ENCODE measurements around the gene RREB1.

Gene RREB1, protein sequence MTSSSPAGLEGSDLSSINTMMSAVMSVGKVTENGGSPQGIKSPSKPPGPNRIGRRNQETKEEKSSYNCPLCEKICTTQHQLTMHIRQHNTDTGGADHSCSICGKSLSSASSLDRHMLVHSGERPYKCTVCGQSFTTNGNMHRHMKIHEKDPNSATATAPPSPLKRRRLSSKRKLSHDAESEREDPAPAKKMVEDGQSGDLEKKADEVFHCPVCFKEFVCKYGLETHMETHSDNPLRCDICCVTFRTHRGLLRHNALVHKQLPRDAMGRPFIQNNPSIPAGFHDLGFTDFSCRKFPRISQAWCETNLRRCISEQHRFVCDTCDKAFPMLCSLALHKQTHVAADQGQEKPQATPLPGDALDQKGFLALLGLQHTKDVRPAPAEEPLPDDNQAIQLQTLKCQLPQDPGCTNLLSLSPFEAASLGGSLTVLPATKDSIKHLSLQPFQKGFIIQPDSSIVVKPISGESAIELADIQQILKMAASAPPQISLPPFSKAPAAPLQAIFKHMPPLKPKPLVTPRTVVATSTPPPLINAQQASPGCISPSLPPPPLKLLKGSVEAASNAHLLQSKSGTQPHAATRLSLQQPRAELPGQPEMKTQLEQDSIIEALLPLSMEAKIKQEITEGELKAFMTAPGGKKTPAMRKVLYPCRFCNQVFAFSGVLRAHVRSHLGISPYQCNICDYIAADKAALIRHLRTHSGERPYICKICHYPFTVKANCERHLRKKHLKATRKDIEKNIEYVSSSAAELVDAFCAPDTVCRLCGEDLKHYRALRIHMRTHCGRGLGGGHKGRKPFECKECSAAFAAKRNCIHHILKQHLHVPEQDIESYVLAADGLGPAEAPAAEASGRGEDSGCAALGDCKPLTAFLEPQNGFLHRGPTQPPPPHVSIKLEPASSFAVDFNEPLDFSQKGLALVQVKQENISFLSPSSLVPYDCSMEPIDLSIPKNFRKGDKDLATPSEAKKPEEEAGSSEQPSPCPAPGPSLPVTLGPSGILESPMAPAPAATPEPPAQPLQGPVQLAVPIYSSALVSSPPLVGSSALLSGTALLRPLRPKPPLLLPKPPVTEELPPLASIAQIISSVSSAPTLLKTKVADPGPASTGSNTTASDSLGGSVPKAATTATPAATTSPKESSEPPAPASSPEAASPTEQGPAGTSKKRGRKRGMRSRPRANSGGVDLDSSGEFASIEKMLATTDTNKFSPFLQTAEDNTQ (N-terminal part only)

DNA sequence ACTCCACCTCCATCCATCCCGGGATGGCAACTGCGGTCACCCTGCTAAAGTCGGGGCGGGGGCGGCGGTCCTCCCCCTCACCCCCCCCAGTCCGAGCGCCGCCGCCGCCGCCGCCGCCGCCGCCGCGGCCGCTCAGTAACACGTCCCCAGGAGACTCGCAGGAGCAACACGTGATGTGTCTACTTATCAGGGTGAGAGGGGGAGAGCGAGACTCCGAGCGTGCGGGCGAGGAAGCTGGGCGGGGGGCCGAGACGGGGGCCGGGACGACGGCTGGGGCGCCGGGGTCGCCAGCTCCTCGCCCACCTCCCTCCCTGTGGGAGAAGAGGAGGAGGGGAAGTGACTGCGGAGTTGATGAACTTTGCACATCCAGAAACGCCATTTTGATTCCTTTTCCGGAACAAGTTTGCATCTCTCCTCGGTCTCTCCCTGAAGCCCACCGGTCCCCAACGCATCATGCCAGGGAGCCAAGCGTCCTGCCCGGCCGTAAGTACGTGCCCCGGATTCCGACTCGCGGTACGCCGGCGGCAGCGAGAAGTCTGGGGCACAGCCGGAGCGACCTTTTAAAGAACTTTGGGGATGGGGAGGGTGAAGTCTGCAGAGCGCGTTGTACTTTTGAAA, at the start of gene RREB1:
TSS of gene RREB1 (plus strand) at position 384 of the 618 bp plus-strand sequence. CDS start 73,951 bp downstream, outside the sequence.
- no peak for DNase-seq

DNA sequence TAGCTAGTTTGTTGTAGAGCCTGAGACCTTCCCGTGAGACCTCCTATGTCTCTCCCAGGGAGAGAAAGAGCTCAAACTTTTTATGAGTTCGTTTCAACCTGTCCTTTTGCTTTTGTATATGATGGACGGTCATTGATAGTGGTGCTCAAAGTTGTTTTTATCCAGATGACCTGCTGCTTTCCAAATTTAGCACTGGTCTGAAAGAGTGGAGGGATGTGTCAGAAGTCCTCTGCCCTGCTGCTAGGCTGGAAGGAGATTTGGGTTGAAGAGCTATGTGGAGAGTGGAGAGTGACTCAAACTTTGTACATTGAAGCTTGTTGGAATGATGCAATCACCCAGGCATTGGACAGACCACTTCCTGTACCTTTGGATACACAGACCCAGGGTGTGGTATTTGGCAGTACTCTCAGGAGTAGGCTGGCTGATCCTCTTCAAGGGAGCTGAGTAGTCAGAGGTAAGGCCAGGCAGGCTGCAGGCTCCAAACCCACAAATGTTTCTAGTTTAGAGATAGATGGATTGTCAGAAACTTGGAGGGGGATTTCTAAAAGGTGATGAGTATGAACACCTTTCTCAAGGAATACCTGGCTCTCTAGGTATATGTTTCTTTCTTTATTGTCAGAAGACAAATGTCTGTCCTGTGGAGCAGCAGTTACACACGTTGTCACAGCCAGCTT, 49.4 kb upstream of the RREB1 start:
- DNase-seq, result no peak

DNA sequence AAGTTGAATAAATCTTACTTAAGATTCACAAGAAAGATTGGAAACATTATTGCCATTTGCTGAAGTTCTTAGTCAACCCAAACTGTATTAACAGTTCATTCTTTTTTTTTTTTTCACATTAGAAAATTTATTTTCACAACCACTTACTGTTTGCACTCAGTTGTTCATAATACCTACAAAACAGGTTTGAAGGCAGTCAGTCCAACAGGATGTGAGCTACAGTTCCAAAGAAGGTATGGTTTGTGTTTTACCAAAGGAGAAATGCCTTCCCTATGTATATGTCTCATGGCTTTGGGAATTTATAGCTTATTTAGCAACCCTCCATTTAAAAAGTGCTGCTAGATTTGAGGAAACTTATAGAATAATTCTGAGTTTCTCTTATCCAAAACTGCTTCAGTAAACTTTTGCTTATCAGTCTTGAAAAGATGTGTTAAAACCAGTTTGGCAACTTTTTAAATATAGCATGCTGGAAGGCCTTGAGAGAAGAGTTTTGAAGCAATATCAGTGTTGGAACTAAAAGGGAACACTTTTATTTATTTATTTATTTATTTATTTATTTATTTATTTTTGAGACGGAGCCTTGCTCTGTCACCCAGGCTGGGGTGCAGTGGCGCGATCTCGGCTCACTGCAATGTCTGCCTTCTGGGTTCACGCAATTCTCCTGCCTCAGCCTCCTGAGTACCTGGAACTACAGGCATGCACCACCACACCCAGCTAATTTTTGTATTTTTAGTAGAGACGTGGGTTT, 46.8 kb upstream of the RREB1 start:
- no peak for DNase-seq

DNA sequence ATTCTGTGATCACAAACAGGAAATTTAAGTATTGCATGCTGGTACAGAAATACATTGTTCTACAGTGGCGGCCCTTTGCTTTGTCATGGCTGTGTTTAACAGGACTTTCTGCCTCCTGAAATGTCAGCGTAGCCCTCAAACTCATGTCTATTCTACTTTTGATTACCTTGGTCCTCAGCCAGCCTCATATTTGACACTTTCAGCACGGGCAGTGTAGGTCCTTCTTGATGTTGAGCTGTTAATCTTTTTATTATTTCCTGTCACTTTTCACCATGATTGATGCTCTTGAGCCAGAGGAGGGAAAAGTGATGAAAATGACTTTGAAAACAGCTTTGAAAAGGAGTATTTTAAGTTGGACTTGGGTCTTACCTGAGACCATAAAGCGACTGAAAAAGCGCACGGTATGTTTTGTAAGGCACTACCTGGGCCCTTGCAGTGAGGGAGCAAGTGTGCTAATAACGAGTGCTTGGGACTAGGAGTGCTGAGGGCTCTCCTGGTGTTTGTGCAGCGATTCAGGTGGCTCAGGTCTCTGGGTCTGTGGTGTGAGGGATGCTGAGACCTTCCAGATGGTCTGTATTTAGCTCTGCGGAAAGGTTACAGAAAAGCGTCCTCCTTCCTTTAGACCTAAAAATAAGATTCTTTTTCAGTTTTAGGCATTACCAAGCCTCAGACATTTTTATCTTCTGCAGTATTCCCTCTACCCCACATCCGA, 45.2 kb upstream of the RREB1 start:
- no peak for DNase-seq

DNA sequence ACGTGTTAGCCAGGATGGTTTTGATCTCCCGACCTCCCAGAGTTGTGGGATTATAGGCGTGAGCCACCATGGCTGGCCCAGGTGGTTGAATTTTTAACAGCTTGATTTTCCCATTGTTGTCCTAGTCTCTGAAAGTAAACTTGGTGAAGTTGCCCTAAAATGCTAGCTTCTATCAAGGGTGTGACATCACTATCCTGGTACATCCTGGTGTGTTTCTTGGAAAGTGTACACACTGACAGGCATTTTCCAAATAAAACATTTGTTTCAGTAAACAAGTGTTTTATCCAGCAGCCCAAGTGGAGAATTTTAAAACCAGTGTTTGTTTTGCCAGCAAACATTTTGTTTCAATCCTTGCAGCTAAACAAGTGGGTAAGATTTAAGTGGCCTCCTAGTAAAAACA, 40.5 kb upstream of the RREB1 start:
- DNase-seq, result no peak

DNA sequence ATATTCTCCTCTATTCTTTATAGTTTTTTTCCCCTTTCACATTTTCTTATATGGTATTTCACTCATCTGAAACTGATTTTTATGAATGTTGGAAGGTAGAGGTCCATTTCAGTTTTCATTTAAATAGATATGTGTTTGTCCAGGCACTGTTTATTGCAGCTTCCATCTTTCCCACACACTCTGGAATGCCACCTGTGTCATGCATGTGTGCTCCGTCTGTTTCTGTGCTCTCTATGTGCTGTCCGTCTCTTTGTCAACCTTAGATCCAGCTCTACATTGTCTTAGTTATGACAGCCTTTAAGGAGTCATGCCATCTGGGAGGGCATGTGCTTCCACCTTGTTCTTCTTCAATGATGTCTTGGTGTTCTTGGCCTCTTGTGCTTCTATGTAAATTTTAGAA, 36.4 kb upstream of the RREB1 start:
- no peak for DNase-seq

DNA sequence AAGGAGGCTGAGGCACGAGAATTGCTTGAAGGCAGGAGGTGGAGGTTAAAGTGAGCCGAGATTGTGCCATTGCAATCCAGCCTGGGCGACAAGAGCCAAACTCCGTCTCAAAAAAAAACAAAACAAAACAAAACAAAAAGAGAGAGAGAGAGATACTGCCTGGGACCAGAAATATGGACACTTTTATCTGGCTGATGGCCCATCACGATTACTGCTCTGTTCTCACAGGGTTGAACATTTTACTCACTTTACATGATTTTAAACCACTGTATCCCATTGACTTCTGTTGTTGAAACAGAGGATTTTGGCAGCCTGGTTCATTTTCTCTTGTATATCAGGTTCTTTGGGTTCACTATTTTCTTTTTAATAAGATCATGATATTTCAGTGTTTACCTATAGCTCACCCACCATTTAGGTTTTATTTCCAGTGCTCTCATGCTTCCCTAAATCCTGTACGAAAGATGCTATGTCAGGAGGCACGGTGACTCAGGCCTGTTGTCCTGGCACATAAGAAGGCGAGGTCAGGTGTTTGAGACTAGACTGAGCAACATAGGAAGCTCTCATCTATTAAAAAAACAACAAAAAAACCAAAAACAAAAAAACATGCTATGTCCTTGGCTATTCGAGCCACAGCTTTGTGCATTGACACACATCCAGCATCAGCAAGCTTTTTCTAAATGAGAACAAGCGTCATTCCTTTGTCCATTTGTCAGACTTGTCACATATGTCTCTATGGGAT, 34.5 kb upstream of the RREB1 start:
- no peak for DNase-seq

DNA sequence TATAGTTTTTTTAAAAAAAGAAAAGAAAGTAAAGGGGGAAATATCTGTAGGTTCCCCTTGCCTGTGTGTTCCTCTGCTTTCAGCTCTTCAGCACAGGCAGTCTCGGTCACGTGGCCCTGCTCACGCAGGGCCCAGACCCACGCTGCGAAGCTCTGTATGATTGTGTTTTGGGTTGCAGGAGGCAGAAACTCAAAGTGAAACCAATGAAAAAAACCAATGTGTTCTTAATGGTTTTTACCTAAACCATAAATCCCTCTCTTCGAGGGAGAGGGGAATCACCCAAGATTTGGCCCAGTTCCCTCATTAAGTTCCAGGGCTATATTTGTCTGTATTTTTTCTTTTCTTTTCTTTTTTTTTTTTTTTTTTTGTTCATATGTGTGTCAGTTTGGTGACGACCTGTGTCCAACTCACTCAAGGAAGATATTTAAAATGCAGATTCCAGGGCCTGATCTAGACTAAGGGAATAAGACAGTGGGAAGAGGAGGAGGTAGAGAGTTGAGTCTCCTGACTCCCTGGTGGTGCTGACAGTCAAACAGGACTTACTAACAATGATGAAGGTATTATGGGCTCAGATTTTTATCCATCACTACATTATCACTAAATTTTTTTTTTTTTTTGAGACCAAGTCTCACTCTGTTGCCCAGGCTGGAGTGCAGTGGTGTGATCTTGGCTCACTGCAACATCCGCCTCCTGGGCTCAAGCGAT, 33.8 kb upstream of the RREB1 start:
- DNase-seq, result no peak

DNA sequence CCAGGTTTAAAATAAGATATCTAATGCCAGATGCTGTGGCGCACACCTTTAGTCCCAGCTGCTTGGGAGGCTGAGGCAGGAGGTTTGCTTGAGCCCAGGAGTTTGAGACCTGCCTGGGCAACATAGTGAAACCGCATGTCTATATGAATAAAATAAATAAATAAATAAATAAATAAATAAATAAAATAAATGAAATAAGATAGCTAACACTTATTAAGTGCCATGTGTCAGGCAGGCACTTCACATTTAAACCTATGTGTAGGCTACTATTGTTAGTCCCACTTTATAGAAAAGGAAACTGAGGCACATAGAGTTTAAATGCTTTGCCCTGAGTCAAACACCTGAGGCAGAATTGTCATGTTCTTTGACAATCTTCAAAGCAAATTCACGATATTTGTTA, 32.9 kb upstream of the RREB1 start:
- no peak for DNase-seq

DNA sequence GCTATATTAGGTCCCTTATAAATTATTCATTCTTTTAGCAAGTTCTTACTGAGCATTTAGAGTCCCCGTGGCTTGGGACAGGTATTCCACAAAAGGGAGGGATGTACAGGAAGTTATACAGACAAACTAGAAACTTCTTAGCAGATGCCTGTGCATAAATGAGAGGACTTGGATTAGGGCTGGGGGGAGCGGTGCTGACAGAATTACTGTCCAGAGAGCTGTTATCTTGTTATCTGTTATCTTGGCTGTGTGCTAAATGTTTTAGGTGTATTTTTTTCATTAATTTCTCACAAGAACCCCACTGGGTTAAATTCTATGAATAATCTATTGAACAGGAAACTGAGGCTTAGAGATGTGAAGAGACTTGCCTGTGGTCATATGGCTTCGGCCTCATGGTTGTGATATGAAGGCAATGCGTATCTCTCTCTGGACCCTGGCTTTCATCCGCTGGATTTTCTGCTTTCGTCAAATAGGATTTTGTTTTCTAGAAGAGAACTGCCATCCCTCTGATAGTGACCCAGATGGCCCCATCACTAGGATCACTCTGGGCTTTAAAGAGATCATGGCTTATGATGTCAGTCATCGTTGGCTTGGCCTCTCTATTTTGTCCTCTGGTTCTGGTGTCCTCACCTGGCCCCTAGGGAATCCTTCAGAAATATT, 32.3 kb upstream of the RREB1 start:
- DNase-seq, result no peak

DNA sequence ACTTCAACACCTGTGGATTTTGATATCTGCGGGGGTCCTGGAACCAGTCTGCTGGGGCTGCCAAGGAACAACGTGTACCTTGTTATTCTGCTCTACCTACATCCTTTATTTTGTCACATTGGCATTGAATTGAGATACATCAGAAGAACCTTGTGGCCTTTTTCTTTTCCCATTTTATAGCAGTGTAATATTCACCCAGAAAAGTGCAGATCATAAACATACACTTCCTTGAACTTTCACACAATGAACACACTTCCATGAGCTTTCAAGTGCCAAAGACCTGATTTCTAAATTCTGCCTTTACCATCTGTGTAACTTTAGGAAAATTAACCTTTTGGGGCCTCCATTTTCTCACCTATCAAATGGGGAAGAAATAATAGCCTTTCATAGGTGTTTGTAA, 29.9 kb upstream of the RREB1 start:
- DNase-seq, result no peak

DNA sequence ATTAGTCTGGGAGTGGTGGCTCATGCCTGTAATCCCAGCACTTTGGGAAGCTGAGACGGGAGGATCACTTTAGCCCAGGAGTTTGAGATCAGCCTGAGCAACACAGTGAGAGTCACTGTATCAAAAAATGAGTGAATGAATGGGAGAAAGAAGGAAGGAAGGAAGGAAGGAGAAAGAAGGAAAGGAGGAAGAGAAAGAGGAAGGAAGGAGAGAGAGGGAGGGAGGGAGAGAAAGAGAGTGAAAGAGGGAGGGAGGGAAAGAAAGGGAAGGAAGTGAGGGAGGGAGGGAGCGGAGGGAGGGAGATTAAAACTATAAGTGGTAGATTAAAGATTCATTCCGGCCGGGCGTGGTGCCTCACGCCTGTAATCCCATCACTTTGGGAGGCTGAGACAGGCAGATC, 28.9 kb upstream of the RREB1 start:
- no peak for DNase-seq

DNA sequence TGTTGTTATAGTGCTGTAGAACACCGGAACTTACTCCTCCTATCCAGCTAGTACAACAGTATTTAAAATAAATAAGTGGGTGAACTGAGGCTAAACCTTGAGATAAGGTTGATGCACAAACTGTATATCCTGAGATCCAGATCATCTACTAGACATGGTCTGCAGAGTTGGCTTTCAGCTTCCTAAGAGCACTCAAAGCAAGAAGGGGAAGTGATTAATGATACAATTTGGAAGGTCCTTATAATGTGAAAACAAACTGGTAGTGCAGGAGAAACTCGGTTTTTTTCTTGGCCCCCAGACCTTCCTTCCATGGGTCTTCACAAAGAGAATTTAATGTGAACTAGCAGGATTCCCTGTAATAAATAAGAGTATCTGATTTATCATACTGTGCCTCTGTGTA, 27.4 kb upstream of the RREB1 start:
- no peak for DNase-seq

DNA sequence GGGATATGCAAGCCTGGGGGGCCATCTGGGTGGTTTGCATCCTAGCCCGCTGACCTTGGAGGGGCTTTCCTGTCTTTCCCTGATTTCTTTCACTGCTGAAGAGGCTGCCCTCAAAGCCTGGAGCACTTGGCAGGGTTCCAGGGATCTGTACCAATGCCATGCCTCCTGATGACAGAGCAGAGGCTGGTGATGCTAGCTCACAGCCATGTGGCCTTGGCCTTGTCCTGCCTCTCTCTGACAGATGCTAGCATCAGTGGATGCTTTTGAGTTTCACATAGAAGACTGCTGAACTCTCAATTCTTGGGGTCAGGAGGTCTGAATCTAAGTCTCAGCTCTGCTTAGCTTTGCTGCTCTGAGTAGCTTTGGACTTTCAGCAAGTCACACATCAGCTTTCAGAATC, 21.9 kb upstream of the RREB1 start:
- peak; percentile 8 for DNase-seq

DNA sequence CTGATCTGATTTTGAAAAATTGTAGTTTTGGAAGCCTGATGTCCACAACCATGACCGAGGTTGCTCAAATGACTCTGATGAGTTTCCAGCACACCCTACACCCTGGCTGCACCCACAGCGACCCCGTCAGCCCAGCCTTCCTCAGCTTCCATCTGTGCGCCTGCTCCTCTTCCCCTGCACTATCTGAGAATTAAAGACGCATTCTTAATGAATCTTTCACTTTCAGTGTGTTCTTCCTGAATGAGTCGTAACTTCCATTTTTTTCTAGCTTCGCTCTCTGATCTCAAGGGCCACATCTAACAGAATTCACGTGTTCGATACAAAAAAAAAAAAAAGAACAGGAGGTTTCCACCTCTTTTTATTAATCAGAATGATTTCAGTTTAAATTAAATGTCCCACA, 21.3 kb upstream of the RREB1 start:
- no peak for DNase-seq

DNA sequence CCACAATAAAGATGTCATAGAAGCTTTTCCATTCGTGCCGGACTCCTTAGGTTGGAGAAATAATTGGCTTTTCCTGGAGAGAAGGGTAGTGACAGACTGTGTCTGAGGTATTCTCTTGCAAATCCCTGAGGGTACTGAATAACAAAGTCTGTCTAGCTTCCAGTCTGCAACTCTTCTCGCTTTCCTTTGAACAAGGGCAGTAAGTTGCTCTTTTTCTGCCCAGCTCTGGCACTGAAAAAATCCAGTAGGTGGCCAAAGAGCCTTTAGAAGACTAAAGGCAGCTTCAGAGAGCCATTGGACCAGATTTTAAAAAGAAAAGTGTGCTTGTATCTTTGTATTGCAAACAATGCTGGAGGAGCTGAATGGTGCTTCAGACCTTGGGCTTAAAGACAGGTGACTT, 20.7 kb upstream of the RREB1 start:
- no peak for DNase-seq

DNA sequence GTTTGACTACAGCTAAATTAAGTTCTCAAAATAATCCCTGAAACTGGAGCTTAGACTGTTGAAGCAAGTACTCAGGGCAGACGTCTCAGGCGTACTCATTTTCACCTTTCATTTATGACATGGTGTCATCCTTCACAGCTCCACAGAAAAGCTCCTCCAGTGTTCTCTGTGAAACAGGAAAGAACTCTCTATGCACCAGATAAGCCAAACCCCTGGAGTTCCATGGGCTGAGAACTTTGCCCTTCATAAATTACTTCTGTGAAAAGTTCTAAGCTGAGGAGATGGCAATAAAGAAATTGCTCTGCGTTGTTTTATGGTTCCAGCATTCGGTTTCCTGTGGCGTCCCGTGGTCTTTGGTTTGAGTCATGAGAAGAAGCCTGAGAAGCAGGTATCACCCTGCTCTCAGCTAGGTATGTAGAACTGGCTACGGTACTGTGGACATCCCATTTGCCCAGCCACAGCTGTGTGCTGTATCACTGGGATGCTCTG, 20.2 kb upstream of the RREB1 start:
- DNase-seq, result no peak

DNA sequence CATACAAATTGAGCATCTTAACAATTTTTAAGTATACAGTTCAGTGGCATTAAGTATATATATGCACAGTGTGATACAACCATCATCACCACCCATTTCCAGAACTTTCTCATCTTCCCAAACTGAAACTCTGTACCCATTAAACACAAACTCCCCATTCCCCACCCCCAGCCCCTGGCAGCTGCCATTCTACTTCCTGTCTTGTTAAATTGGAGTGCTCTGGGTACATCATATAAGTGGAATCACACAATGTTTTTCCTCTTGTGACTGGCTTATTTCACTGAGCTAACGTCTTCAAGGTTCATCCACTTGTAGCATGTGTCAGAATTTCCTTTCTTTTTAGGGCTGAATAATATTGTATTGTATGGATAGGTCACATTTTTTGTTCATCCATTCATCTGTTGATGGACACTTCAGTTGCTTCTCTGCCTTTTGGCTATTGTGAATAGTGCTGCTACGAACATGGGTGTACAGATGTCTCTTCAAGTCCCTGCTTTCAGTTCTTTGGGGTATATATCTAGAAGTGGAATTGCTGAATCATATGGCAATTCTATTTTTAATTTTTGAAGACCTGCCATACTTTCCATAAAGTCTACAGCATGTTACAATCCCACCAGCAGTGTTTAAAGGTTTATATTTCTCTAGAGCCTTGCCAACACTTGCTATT, 19.6 kb upstream of the RREB1 start:
- DNase-seq, result no peak
